Dendritic cell treated with granulocyte-macrophage colony-stimulating factor and Interleukin-4, amounts not matched to agents 40 ng/mL and 50 ng/mL, for 4 days (primary cell): ENCODE measurements around the gene KCNJ5.

Experiments used
- H3K27ac Mint-ChIP-seq: one replicate; pipeline ENCODE4 v1.8.0; 2022; ENCODE audit warnings: mild to moderate bottlenecking, mixed read lengths
- H3K27me3 Mint-ChIP-seq: one replicate; pipeline ENCODE4 v1.8.0; 2022; ENCODE audit warnings: mild to moderate bottlenecking, mixed read lengths
- H3K36me3 Mint-ChIP-seq: one replicate; pipeline ENCODE4 v1.8.0; 2022; ENCODE audit warnings: low read depth, mixed read lengths
- H3K4me1 Mint-ChIP-seq: one replicate; pipeline ENCODE4 v1.8.0; 2022; ENCODE audit warnings: low read depth, mixed read lengths
- H3K4me3 Mint-ChIP-seq: one replicate; pipeline ENCODE4 v1.8.0; 2022; ENCODE audit warnings: mild to moderate bottlenecking, moderate library complexity, mixed read lengths
- H3K9me3 Mint-ChIP-seq: one replicate; pipeline ENCODE4 v1.8.0; 2022; ENCODE audit warnings: mixed read lengths
- intact Hi-C: fragments of 100-400 bp; cut with micrococcal nuclease; formaldehyde crosslinking; loops from one replicate; pipeline ENCODE4 v1.15.0; 2022

The KCNJ5 gene

DNA sequence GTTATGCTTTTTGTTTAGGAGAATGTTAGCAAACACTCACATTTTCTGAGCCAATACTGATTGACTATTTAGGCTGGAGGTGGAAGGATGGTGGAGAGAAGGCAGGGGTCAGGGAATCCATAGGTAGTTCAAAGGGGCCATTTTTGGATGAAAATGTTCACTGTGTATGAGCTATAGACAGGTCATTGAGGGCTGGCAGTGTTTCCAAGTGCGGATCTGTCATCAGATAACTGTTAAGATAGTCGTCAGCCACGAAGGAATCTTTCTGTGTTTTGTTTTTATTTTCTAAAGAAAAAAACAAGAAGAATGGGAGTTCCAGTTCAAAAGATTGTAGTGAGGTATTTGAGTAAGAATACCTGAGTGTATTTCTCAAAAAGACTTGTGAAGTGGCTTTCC is 3.1 kb downstream of the KCNJ5 start:
- Mint-ChIP-seq H3K27ac (no peak overlapping the region), H3K36me3 (peaks cover 8% of the 10 kb centered on the region), H3K9me3 (no peaks in the 10 kb centered on the region), H3K27me3 (peaks cover 42% of the 10 kb centered on the region), H3K4me3 (no peak overlapping the region), H3K4me1 (peaks cover 30% of the 10 kb centered on the region)
- intact Hi-C loops, result no loop called here

GRCh38 chr11:128894685-128895084 is 3.5 kb downstream of the KCNJ5 start:
- H3K27me3 Mint-ChIP-seq, result peaks cover 38% of the 10 kb centered on the region
- intact Hi-C loops, result no loop called here

DNA sequence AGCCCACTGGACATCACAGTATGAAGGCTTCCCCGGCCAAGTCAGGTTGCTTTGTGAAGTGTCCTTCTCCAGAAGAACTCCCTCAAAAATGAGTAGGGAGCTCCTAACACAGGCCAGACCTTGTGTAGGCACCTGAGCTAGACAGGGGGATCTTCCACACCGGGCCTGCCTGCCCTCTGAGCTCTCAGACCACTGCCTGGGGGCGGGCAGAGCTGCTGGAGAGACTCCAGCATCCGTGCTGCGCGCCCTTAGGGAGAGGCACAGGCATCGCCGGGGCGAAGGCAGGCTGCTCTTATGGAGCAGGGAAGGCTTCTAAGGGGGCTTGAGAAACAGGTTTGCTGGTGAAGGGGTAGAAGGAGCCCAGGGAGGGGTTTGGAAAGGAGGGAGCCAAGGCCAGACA is 4.4 kb downstream of the KCNJ5 start:
- peaks cover 29% of the 10 kb centered on the region for H3K27me3 Mint-ChIP-seq
- intact Hi-C loops, result no loop called here
- H3K9me3 Mint-ChIP-seq, result no peaks in the 10 kb centered on the region
- H3K36me3 Mint-ChIP-seq, result peaks cover 14% of the 10 kb centered on the region
- no peak overlapping the region for H3K4me3 Mint-ChIP-seq
- peaks cover 25% of the 10 kb centered on the region for H3K4me1 Mint-ChIP-seq
- no peak overlapping the region for H3K27ac Mint-ChIP-seq

More at GRCh38 chr11:128894685-128895084, 3.5 kb downstream of the KCNJ5 start:
- H3K4me3 Mint-ChIP-seq, result no peak overlapping the region
- peaks cover 30% of the 10 kb centered on the region for H3K4me1 Mint-ChIP-seq
- peaks cover 8% of the 10 kb centered on the region for H3K36me3 Mint-ChIP-seq
- H3K27ac Mint-ChIP-seq, result no peak overlapping the region
- H3K9me3 Mint-ChIP-seq, result no peaks in the 10 kb centered on the region

- H3K9me3 Mint-ChIP-seq, result no peaks in the 10 kb centered on the region
- H3K4me1 Mint-ChIP-seq, result peaks cover 16% of the 10 kb centered on the region
- peaks cover 22% of the 10 kb centered on the region for H3K36me3 Mint-ChIP-seq
- no peak overlapping the region for H3K4me3 Mint-ChIP-seq
- H3K27ac Mint-ChIP-seq, result no peak overlapping the region
- intact Hi-C loops, result no loop called here
- peaks cover 23% of the 10 kb centered on the region for H3K27me3 Mint-ChIP-seq
Measured at GRCh38 chr11:128896356-128896755, 5.2 kb downstream of the KCNJ5 start.

DNA sequence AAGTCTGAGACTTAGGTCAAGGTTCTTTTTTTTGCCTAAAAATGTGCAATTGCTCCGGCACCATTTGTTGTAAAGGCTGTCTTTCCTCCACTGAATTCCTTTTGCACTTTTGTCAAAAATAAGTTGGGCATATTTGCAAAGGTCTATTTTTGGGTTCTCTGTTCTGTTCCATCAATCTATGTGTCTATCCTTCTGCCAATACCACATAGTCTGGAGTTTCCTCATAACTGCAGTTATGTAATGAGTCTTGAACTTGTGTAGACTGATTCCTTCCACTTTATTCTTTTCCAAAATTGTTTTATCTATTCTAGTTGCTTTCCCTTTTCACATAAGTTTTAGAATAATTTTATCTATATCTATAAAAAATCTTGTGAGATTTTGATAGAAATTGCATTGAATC is 6.7 kb downstream of the KCNJ5 start:
- H3K36me3 Mint-ChIP-seq, result peaks cover 34% of the 10 kb centered on the region
- intact Hi-C loops, result no loop called here
- peaks cover 10% of the 10 kb centered on the region for H3K27me3 Mint-ChIP-seq
- H3K4me1 Mint-ChIP-seq, result peaks cover 5% of the 10 kb centered on the region
- H3K9me3 Mint-ChIP-seq, result no peaks in the 10 kb centered on the region
- H3K4me3 Mint-ChIP-seq, result no peak overlapping the region
- H3K27ac Mint-ChIP-seq, result no peak overlapping the region

GRCh38 chr11:128898580-128899344 is 7.6 kb downstream of the KCNJ5 start:
- intact Hi-C loops, result no loop called here
- H3K4me3 Mint-ChIP-seq, result no peak overlapping the region

DNA sequence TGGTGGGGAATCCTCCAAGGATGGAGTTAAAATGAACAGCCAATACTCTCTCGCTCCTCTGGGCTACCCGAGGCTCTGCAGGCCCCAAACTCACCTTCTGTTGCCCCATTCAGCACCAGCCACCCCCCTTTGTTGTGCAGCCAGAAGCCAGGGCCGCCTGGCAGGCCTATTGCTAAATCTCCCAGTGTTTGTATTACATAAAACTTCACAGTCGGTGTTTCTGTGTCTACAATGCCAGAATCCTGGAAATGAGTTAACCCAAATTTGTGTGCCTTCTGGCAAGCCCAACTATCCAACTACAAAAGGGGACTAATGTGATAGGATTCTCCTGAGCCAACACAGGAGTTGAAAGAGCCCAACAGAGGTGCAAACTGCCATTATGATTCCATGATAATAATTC is 9.3 kb downstream of the KCNJ5 start:
- Mint-ChIP-seq H3K36me3 (peaks cover 34% of the 10 kb centered on the region), H3K9me3 (no peaks in the 10 kb centered on the region), H3K4me1 (peaks cover 25% of the 10 kb centered on the region), H3K27ac (no peak overlapping the region), H3K4me3 (no peak overlapping the region), H3K27me3 (peaks cover 14% of the 10 kb centered on the region)
- intact Hi-C loops, result no loop called here

More at GRCh38 chr11:128898580-128899344, 7.6 kb downstream of the KCNJ5 start:
- H3K36me3 Mint-ChIP-seq, result peaks cover 34% of the 10 kb centered on the region
- H3K27ac Mint-ChIP-seq, result no peak overlapping the region
- peaks cover 12% of the 10 kb centered on the region for H3K4me1 Mint-ChIP-seq
- no peaks in the 10 kb centered on the region for H3K9me3 Mint-ChIP-seq
- peaks cover 9% of the 10 kb centered on the region for H3K27me3 Mint-ChIP-seq

- Mint-ChIP-seq H3K4me1 (peaks cover 39% of the 10 kb centered on the region), H3K27me3 (peaks cover 10% of the 10 kb centered on the region), H3K9me3 (no peaks in the 10 kb centered on the region), H3K36me3 (peaks cover 34% of the 10 kb centered on the region), H3K27ac (no peak overlapping the region), H3K4me3 (no peak overlapping the region)
- intact Hi-C loops, result no loop called here
Measured at GRCh38 chr11:128901653-128902514, 10.7 kb downstream of the KCNJ5 start.

- peaks cover 34% of the 10 kb centered on the region for H3K36me3 Mint-ChIP-seq
- no peak overlapping the region for H3K27ac Mint-ChIP-seq
- no peak overlapping the region for H3K4me3 Mint-ChIP-seq
- H3K27me3 Mint-ChIP-seq, result peaks cover 10% of the 10 kb centered on the region
- intact Hi-C loops, result no loop called here
- H3K4me1 Mint-ChIP-seq, result peaks cover 46% of the 10 kb centered on the region
- no peaks in the 10 kb centered on the region for H3K9me3 Mint-ChIP-seq
Measured at GRCh38 chr11:128902515-128903066, 11.4 kb downstream of the KCNJ5 start.

GRCh38 chr11:128903248-128904061 is 12.3 kb downstream of the KCNJ5 start:
- Mint-ChIP-seq H3K9me3 (no peaks in the 10 kb centered on the region), H3K27ac (peak overlapping the region; percentile 87), H3K27me3 (peaks cover 10% of the 10 kb centered on the region), H3K4me3 (peak overlapping the region; percentile 80), H3K4me1 (peaks cover 46% of the 10 kb centered on the region), H3K36me3 (peaks cover 34% of the 10 kb centered on the region)
- intact Hi-C loops, result no loop called here

DNA sequence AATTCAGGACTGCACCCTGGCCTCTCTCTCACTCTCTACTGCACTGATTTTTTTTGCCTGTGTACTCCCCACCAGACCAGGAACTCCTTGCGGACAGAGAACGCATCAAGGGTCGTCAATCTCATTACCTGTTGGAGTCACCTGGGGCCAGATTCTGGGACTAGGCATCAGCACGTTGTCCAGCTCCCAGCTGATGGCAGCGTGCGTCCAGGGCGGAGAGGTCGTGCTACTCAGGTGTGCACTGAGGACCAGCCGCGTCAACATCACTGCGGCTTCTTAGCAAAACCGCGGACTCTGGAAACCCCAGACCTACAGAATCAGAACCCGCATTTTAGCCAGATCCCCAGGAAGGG is 13.1 kb downstream of the KCNJ5 start:
- intact Hi-C loops, result no loop called here
- Mint-ChIP-seq H3K36me3 (peaks cover 26% of the 10 kb centered on the region), H3K4me3 (peak overlapping the region; percentile 80), H3K27ac (peak overlapping the region; percentile 87), H3K9me3 (no peaks in the 10 kb centered on the region), H3K4me1 (peaks cover 55% of the 10 kb centered on the region), H3K27me3 (peaks cover 12% of the 10 kb centered on the region)

- Mint-ChIP-seq H3K36me3 (peaks cover 26% of the 10 kb centered on the region), H3K9me3 (no peaks in the 10 kb centered on the region), H3K4me3 (peak overlapping the region; percentile 80), H3K27me3 (peaks cover 13% of the 10 kb centered on the region), H3K4me1 (peaks cover 60% of the 10 kb centered on the region), H3K27ac (peak overlapping the region; percentile 87)
- intact Hi-C loops, result no loop called here
Measured at GRCh38 chr11:128904656-128905344, 13.6 kb downstream of the KCNJ5 start.
